ENCODE data around the gene ZNF565.

ZNF565 gene

GRCh38 chr19:36207605-36208252 is 6.7 kb downstream of the ZNF565 start:
- Histone ChIP-seq H3K9me2 (ENCODE audit: low read depth, low read length) (no peaks in the 10 kb centered on the region), H3K9ac (ENCODE audit: low read length) (peak overlapping the region; percentile 5; the same call in 1 of the 2 replicates), H3K4me3 (ENCODE audit: low read depth, low read length, poor library complexity, severe bottlenecking) (no peak overlapping the region), H2AFZ (ENCODE audit: low read length) (peak overlapping the region; percentile 81; the same call in 1 of the 2 replicates), H3K9me3 (ENCODE audit: low read length) (no peaks in the 10 kb centered on the region), H3K36me3 (ENCODE audit: insufficient read depth, low read length) (no peaks in the 10 kb centered on the region), H3F3A (ENCODE audit: insufficient read depth, low read length) (no peaks in the 10 kb centered on the region), H3K27me3 (ENCODE audit: insufficient read depth, low read length) (no peaks in the 10 kb centered on the region), H3K79me2 (ENCODE audit: insufficient read depth, low read length) (no peaks in the 10 kb centered on the region), H3K4me2 (ENCODE audit: low read length) (peak overlapping the region; percentile 15; the same call in 1 of the 2 replicates), H4K20me1 (ENCODE audit: insufficient read depth, low read length) (no peaks in the 10 kb centered on the region), H3K27ac (ENCODE audit: low read depth, low read length, poor library complexity, severe bottlenecking) (peak overlapping the region; percentile 71), H3K4me1 (ENCODE audit: insufficient read depth, low read length, severe bottlenecking) (peaks cover 24% of the 10 kb centered on the region)
- TF ChIP-seq EZH2 (IDR thresholded peaks at IDR 0.05; ENCODE audit: borderline replicate concordance, low read length) (no peak), CTCF (IDR thresholded peaks at IDR 0.05; ENCODE audit: low read length) (no peak)

GRCh38 chr19:36203293-36203692 is 11.2 kb downstream of the ZNF565 start:
- H3F3A ChIP-seq (ENCODE audit: insufficient read depth, low read length), result no peaks in the 10 kb centered on the region
- H3K9me3 ChIP-seq (ENCODE audit: low read length), result no peaks in the 10 kb centered on the region
- no peak overlapping the region for H3K9ac ChIP-seq (ENCODE audit: low read length)
- no peaks in the 10 kb centered on the region for H3K27me3 ChIP-seq (ENCODE audit: insufficient read depth, low read length)
- no peaks in the 10 kb centered on the region for H4K20me1 ChIP-seq (ENCODE audit: insufficient read depth, low read length)
- H3K9me2 ChIP-seq (ENCODE audit: low read depth, low read length), result no peaks in the 10 kb centered on the region
- H3K4me1 ChIP-seq (ENCODE audit: insufficient read depth, low read length, severe bottlenecking), result peaks cover 22% of the 10 kb centered on the region
- peak overlapping the region; percentile 14; the same call in 1 of the 2 replicates for H3K4me2 ChIP-seq (ENCODE audit: low read length)
- no peaks in the 10 kb centered on the region for H3K36me3 ChIP-seq (ENCODE audit: insufficient read depth, low read length)
- H3K79me2 ChIP-seq (ENCODE audit: insufficient read depth, low read length), result no peaks in the 10 kb centered on the region
- TF ChIP-seq EZH2 (IDR thresholded peaks at IDR 0.05; ENCODE audit: borderline replicate concordance, low read length), result no peak
- no peak for TF ChIP-seq CTCF (IDR thresholded peaks at IDR 0.05; ENCODE audit: low read length)
- no peak overlapping the region for H3K27ac ChIP-seq (ENCODE audit: low read depth, low read length, poor library complexity, severe bottlenecking)
- no peak overlapping the region for H3K4me3 ChIP-seq (ENCODE audit: low read depth, low read length, poor library complexity, severe bottlenecking)
- no peak overlapping the region for H2AFZ ChIP-seq (ENCODE audit: low read length)

DNA sequence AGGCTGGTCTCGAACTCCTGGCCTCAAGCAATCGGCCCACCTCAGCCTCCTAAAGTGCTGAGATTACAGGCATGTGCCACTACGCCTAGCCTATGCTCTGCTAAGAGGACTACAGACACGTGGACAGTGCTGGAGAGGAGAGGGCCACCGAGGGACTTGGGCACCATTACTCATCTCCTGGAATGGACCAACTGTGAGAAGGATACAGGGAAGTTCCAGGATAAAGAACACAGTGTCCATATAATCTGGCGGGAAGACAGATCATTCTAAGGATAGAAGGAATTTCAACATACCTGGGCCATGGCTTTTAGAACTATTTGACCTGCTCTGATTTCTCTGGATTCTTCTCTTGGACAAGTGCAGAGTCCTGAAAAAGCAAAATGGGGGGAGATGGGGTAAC is 12.8 kb downstream of the ZNF565 start:
- Histone ChIP-seq H2AFZ (ENCODE audit: low read length) (no peak overlapping the region), H3K9me2 (ENCODE audit: low read depth, low read length) (no peaks in the 10 kb centered on the region), H3F3A (ENCODE audit: insufficient read depth, low read length) (no peaks in the 10 kb centered on the region), H3K36me3 (ENCODE audit: insufficient read depth, low read length) (no peaks in the 10 kb centered on the region), H3K4me2 (ENCODE audit: low read length) (no peak overlapping the region), H3K79me2 (ENCODE audit: insufficient read depth, low read length) (no peaks in the 10 kb centered on the region), H3K9ac (ENCODE audit: low read length) (no peak overlapping the region), H3K27me3 (ENCODE audit: insufficient read depth, low read length) (no peaks in the 10 kb centered on the region), H4K20me1 (ENCODE audit: insufficient read depth, low read length) (no peaks in the 10 kb centered on the region), H3K9me3 (ENCODE audit: low read length) (no peaks in the 10 kb centered on the region), H3K4me3 (ENCODE audit: low read depth, low read length, poor library complexity, severe bottlenecking) (no peak overlapping the region), H3K4me1 (ENCODE audit: insufficient read depth, low read length, severe bottlenecking) (peaks cover 11% of the 10 kb centered on the region), H3K27ac (ENCODE audit: low read depth, low read length, poor library complexity, severe bottlenecking) (no peak overlapping the region)
- no peak for TF ChIP-seq EZH2 (IDR thresholded peaks at IDR 0.05; ENCODE audit: borderline replicate concordance, low read length)
- TF ChIP-seq CTCF (IDR thresholded peaks at IDR 0.05; ENCODE audit: low read length), result no peak

Data from OCI-LY1 (cell line).